Ovary (tissue), 3 donors: ENCODE results near the gene PANK4.

Experiments used
- EP300 ChIP-seq: sonication (generic); formaldehyde crosslinking; IDR thresholded peaks from one replicate; pipeline ENCODE4 v1.6.1; 2017; ENCODE audit warnings: antibody characterized with exemption
- POLR2A ChIP-seq: fragments of 450-650 bp; IDR thresholded peaks from one replicate; pipeline ENCODE4 v1.6.1; 2017; ENCODE audit warnings: antibody characterized with exemption, mild to moderate bottlenecking, moderate library complexity
- TF ChIP-seq, protein P1 (sequence below), 3 donors: fragments of 450-650 bp in 2 of 3; fragments of 200-600 bp in 1 of 3; IDR thresholded peaks; one replicate each; pipeline versions ENCODE4 v1.5.1 to v1.8.0; 2016 to 2022; ENCODE audit warnings: antibody characterized with exemption in 3 of 3, mild to moderate bottlenecking in 1 of 3
- donor health status: DM: no; HTN: no; CAD: no.

DNA sequence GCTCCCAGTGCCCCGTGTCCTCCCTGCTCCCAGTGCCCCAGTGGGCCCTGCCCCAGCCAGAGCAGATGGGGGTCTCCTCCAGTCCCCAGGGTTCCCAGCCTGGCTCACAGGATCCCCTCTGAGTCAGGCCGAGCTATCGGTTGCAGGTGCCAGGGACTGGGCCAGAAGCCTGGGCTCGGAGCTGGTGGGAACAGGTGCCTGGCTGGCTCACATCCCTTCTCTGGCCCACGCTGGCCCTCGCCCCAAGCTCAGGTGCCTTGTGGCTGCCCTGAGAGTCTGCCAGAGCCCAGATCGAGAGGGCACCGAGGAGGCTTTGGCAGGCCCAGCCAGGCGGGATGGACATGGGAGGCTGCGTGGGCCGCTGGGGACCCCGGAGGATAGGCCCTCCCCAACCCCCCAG lies 31.4 kb downstream of the PANK4 start:
- TF ChIP-seq POLR2A (no peak), EP300 (no peak)
- TF ChIP-seq, protein P1, sequence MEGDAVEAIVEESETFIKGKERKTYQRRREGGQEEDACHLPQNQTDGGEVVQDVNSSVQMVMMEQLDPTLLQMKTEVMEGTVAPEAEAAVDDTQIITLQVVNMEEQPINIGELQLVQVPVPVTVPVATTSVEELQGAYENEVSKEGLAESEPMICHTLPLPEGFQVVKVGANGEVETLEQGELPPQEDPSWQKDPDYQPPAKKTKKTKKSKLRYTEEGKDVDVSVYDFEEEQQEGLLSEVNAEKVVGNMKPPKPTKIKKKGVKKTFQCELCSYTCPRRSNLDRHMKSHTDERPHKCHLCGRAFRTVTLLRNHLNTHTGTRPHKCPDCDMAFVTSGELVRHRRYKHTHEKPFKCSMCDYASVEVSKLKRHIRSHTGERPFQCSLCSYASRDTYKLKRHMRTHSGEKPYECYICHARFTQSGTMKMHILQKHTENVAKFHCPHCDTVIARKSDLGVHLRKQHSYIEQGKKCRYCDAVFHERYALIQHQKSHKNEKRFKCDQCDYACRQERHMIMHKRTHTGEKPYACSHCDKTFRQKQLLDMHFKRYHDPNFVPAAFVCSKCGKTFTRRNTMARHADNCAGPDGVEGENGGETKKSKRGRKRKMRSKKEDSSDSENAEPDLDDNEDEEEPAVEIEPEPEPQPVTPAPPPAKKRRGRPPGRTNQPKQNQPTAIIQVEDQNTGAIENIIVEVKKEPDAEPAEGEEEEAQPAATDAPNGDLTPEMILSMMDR (IDR thresholded peaks at IDR 0.05), result no peak
